Superior temporal gyrus (tissue), 1 donor: ENCODE results near the gene KASH5.
"Not testable (repeated sequence)": the region's sequence is repeated elsewhere in the genome, so short reads cannot be mapped to it uniquely, and the experiment has no call there.

ENCODE experiments used
- DNase-seq: peaks from one replicate; pipeline ENCODE4 v3.0.0-alpha.2; 2016; ENCODE audit errors: extremely low spot score

KASH5 gene

DNA sequence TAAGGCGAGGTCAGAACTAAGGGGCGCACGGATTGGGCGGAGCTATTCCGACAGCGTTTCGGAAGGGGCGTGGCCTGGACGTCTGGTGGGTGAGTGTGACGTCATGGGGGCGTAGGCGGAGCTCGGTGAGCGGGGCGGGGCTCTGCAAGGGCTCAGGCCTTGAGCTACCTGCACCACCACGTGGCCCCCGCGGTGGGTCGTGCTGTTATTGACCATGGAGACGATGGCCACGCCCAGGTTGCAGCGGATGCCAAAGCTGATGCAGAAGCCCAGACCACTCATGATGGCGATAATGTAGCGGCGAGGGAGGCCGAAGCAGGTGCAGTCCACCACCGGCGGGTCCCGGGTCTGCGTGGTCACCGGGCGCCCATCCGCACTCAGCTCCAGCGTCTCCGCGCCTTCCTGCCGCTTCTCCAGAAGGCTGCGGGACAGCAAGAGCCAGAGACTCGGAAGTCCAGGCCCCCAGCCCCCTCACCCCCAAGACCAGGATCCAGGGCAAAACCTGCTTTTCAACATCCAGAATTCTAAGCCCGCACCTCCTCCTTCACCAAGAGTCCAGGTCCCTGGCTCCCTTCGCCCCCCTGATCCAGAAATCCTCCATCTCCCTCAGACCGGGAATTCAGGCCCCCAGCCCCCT lies 48.5 kb downstream of the KASH5 start:
- no peak for DNase-seq

DNA sequence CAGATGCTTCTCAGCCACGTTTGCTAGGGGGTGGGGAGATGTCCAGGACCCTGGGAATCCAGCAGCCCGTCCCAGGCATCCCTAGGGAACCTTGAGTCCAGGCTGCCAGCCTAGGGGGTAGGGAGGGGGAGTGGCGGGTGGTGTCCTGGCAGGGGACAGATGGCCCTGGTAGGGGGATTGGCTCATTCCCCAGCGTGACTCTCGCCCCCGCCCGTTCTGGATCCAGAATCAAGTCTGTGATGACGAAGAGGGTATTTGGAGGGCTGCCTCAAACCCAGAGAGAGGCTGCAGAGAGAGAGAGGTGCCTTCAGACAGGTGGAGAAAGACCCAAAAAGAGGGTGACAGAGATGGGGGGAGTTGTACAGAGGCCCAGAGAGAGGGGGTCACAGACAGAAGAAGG lies 49.2 kb downstream of the KASH5 start:
- no peak for DNase-seq

DNA sequence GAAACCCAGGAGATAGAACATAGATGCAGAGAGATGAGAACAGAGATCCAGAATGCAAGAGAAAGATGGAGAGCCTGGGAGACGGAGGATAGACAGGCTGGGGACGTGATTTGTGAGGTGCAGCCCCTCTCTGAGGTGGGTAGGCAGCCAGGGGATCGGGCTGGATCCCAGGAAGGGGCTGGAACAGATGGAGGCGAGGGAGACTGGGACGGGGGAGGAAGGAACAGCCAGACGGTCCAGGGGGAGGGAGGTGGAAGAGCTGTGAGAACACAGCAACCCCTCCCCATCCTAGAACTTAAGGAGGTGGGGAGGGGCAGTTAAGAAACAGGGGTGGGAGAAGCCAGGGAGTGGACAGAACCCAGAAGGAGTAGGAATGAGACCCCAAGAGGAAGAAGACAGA lies 50.2 kb downstream of the KASH5 start:
- no peak for DNase-seq

DNA sequence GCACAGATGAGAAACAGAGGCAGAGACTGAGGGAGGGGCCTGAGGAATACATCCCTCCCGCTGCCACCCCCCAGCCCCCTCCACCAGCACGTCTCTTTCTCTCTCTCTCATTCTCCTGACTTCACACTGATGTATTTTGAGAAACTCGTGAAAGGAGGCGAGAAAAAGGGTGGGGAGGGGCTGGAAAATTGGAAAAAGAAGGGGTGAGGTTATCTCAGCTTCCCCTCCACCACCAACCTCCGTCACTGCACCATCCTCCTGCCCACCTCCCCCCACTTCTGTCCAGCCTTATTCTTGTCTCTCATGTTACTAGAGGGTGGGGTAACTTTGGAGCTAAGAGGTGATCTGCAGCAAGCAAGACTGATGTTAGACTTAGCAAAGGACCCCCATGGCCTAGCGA lies 51.8 kb downstream of the KASH5 start:
- no peak for DNase-seq

DNA sequence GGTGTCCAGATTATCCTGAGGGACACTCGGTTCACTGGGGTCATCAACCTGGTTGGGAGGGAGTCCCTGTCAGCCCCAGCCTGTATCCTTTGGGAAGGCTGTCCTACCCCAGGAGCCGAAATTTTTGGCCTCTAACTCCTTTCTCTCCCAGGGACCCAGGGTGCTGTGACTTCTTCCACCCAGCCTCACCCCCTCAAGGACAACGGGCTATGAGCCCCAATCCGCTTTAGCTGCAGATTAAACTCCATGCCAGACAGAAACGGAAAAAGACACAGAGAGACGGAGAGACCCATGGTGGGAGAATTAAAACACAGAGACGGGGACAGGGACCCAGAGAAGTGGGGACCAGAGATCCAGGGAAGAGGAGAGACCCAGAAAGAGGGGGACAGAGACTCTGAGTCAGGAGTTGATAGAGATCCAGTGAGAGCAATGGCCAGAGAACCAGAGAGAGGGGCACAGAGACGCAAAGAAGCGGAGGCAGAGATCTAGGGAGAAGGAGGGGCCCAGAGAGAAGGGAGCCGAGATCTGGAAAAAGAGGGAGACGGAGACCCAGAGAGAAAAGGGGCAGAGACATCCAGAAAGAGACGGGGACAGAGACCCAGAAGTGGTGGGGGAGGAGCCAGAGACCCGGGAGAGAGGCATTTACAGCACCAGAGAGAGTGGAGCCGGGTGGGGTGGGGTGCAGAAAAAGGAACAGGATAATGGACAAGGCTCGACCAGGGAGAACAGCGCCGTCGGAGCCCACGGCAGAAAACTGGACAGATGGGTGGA lies 52.6 kb downstream of the KASH5 start:
- no peak for DNase-seq

DNA sequence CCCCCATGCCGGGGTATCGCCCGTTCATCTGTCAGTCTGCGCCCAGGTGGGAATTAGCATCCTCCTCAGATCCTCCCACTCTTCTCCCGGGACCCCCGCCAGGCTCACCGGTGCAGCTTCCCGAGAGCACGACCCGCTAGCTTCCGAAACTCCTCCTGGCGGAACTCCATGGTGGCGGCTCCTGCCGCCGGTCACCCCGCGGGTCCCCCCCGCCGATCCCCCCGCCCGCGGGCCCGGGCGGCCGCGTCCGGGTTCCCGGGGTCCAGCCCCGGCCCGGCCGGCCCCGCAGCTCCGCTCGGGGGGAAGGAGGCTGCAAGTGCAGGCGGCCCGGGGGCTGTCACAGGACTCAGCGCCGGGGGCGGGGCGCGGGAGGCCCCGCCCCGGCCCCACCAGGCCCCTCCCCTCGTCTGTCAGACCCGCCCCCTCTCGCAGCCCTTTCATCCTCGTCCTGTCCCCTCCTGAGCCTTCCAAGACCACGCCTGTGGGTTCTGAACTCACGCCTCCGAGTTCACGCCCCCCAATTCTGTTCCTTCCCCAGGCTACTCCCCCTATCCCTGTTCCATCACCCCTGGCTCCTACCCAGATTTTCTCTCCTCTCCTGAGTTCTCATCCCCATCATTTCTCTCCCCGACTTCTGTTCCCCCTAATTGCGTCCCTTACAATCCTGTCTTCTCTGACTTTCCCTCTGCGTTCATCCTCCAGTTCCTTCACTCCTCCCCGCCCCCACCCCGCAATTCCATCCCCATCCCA lies 53.3 kb downstream of the KASH5 start, which contains the start of gene SLC17A7:
Gene SLC17A7 (minus strand): TSS at position 318 of the 750 bp plus-strand sequence. CDS start 148 bp downstream, at position 170.
- no peak for DNase-seq

DNA sequence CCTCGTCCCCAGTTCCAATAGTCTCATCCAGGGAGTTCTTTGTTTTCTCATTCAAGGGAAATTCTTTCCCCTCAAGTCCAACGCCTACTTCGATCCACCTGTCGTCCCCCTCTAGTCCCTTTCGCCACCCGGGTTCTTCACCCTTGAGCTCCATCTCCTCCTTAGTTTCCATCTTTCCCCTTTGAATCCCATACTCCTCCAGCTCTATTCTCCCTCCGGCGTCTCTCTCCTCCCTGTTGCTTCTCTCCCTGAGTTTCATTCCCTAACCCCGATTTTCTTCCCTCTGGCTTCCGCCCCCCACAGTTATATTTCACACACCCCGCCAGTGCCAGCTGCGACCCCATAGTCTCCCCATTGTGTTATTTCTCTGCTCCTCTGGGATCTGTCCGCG lies 53.9 kb downstream of the KASH5 start:
- DNase-seq = no peak

DNA sequence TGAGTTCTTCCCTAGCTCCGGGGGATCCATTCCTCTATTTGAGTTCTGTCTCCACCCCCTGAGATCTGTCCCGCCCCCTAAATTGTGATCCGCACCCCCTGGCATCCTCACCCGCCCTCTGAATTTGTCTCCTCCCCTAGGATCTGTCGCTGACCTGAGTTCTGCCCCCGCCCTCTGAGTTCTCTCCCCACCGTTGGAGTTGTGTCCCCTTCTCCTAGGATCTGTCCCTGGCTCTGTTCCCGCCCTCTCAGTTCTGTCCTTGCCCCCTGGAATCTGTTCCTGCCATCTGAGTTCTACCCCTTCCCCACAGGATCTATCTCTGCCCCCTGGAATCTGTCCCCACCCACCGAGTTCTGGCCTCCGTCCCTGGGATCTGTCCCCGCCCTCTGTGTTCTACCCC lies 54.3 kb downstream of the KASH5 start:
- no peak for DNase-seq

DNA sequence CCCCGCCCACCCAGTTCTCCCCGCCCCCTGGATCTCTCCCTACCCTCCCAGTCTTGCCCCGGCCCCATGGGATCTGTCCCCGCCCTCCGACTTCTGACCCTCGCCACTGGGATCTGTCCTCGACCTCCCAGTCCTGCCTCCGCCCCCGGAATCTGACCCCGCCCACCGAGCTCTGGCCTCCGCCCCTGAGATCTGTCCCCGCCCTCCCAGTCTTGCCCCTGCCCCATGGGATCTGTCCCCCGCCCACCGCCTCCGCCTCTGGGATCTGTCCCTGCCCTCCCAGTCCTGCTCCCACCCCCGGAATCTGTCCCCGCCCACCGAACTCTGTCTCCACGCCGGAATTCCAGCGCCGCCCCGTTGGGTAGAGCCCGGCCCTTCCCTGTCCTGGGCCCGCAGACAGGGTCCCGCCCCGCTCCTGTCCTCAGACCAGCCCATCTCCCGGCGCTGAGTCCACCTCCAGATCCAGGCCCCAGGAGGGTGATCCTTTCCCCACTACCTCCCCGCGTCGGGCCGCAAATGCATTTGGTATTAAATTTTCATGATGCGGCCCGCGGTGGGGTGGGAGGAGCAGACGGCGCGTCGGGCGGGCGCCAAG lies 54.8 kb downstream of the KASH5 start:
- DNase-seq = no peak

DNA sequence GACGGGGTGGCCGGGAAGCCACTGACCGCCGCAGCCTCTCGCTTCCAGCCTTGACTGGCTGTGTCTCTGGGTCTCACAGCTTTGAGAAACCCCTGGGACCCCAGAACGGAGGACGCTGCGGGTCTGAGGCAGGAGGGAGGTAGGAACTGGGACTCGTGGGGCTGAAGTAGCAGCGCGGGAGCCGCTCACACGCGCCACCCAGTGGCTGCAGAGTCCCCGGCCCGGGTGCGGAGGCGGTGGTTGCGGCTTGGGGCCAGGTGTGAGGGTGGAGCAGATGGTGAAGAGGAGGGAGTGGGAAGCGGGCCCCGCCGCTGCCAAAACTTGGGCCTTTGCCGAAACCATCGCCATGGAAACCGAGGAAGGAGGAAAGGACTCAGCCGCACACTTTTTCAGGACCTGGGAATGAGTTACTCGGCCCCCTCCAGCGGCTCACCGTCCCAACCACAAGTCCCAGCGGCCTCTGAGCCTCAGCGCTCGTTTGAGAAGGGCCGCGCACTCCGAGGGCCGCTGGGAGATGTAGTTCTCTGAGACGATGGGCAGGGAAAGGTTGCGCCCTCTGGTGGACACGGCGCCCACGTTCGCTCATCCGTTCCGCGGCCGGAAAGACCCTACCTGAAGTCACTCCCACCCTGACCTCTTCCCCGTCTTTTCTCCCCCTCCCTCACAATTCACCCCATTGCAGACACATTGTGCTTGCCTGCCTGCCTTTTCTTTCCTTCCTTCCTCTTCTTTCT lies 55.5 kb downstream of the KASH5 start:
- peak; percentile 96 for DNase-seq

DNA sequence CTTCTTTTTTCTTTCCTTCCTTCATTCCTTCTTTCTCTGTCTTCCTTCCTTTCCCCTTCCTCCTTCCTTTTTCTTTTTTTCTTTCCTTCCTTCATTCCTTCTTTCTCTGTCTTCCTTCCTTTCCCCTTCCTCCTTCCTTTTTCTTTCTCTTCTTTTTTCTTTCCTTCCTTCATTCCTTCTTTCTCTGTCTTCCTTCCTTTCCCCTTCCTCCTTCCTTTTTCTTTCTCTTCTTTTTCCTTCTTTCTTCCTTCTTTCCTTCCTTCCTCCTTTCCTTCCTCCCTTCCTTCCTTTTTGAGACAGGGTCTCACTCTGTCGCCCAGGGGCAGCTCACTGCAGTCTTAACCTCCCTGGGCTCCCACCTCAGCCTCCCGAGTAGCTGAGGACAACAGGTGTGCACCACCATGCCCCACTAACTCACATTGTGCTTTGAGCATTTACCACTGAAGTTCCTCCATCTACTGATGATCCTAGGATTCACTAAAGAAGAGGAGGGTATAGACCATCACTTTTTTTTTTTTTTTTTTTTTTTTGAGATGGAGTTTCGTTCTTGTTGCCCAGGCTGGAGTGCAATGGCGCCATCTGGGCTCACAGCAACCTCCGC lies 56.2 kb downstream of the KASH5 start:
- not testable (repeated sequence) for DNase-seq

DNA sequence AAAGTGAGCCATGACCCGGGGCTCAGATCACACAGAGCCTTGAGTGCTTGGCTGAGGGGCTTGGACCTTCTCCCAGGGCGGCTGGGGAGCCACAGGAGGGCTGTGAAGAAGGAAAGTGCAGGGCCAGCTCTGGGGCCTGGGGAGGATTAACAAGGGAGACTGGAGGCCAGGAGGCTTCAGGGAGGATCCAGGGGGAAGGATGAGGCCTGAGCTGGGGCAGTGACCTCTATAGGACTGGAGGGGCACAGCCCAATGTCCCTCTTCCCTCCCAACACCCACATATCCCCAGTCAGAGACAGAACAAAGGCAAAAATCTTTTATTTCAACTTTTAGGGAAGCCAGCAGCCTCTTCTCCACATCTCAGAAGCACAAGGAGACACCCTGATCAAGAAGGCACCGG lies 57.9 kb downstream of the KASH5 start:
- DNase-seq = no peak

DNA sequence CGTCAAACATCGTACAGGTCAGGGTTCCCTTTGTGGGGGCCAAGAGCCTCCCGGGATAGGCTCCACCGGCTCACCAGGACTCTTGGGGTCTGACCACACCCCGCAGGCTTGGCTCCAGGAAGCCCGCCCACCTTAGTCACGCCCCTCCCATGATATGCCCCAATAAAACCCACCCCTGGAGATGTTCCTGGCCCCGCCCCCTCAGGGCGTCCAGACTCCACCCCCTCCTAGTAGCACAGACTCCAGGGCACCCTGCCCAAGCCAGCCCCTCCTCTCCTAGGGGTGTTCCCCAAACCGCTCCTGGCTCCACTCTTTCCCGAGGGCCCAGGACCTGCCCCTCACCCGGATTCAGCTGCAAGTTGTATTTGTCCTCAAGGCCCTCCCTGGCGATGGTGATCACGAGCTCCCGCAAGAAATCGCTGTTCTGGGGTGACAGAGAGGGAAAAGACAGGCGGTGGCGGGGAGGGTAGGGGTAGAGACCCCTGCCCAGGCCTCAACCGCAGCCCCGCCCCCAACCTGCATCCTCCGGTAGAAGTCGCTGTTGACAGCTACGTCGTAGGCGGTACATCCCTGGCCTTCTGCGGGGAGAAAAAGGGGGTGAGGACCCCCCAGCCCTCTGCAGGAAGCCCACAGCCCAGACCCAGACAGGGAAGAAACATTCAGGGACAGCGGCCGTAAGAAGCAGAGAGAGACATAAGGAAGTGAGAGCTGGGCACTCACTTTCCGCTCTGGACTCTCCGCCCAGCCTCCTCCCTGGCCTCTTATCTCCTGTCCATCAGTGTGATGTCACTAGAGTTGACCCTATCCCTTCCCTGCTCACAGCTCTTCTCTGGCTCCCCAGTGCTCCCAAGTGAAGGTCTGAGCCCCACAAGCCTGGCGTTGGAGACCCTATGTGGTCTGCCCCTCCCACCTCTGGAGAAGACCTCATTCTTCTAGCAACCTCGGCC lies 59.7 kb downstream of the KASH5 start:
- DNase-seq = no peak

DNA sequence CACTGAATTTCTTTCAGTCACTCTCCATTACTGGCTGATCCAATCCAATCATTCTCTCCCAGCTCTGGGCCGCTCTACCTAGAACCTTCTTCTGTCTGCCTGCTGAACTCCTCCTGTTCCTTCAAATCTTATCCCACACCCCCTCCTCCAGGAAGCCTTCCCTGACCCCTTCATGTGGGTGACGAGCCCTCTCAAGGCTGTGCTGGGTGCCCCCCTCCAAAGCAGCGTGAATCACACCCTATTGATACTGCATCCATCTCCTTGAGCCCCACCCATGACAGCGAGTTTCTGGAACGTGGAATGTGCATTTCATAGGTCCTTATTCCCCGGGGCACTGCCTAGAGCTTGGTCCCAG lies 60.4 kb downstream of the KASH5 start:
- DNase-seq = no peak

DNA sequence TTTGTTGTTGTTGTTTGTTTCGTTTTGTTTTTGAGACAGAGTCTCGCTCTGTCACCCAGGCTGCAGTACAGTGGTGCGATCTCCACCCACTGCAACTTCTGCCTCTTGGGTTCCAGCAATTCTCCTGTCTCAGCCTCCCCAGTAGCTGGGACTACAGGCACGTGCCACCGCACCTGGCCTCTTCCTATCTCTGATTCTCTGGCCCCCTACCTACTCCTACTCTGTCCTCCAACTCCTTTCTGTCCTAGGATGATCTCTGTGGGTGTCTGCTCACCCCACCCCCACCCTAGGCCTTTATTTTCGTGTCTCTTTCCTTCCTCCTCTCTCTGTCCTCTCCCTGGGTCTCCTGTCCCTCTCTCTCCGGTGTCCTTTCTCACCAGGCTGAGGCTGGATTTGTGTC lies 62.4 kb downstream of the KASH5 start:
- no peak for DNase-seq

DNA sequence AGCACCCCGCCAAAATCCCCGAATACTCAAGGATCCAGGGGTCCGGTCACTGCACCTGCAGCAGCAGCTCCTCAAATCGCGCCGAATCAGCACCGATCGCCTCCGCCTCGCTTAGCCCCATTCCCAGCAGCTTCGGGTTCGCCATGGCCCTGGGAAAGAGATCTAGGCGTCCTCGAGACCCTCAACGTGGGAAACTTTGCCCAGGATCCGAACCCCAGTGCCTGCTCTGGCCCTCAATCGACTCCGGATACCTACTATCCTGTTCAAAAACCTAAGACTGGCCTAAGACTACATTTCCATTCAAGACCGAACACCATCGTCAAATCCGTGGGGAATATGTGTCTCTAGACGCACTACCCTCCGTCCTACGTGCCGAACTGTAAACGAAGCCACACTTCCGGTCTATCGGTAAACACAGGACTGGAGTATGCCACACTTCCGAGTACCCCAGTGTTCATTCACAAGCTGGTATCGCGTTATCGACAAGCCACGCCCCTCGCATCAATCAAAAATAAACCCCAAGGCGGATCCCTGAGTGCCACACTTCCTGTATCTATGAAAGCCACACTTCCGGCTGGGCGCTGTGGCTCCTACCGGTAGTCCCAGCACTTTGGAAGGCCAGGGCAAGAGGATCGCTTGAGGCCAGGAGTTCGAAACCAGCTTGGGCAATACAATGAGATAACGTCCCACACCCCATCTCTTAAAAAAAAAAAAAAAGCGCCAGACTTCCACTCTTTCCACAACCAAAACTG lies 63.6 kb downstream of the KASH5 start, which contains the start of gene PIH1D1:
Gene PIH1D1 (minus strand): TSS at position 385 of the 752 bp plus-strand sequence. CDS start 240 bp downstream, at position 145.
- DNase-seq = peak; percentile 99

DNA sequence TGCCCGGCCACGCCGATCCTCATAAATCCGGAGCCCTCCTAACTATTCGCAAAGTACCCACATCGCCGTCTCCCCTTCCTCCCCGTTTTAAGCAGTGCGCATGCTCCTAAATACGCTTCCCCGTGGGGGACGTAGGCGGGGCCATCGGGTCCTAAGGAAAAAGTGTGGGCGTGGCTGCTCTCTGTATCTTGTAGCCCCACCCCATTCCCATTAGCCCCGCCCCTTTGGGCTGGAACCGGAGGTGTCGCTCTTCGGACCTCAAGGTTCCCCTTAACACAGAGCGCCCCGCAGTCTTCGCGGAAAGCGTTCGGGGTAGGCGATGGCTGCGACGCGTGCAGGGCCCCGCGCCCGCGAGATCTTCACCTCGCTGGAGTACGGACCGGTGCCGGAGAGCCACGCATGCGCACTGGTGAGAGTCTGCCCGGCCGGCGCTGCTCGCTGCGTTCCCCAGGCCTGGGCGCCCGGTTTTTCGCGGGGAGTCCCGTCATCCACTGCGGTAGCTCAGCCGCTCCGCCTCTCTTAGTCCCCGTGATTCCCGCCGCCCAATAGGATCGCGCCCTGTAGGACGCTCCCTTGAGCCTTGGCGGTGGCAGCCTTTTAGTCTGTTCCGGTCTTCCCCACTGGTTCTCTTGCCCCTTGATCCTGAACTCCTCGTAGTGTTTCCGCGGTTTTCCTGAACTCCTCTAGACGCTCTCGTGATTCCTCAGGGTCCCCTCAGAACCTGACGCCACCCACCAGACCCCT lies 65.1 kb downstream of the KASH5 start, which contains the start of gene ALDH16A1:
Gene ALDH16A1 (plus strand): TSS at position 213 of the 744 bp plus-strand sequence. CDS start 107 bp downstream, at position 320.
- DNase-seq = peak; percentile 99

DNA sequence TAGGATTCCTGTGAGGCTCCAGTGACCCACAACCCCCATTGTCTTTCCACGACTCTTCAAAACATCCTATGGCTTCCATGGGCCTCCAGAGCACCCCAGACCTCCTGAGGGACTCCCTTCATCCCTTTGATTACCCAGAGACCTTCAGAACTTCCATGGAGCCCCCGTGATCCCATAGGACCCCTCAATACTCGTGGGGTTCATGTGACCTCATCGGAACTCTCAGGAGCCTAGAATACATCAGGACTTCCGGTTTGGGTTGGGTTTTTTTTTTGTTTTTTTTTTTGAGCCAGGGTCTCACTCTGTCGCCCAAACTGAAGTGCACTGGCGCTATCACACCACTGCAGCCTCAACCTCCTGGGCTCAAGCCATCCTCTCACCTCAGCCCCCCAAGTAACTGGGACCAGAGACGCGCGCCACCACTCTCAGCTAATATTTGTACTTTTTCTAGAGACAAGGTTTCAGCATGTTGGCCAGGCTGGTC lies 65.8 kb downstream of the KASH5 start:
- DNase-seq = no peak
